ENCODE data around the gene EHMT1. TPM values are rescaled to one million over a fixed set of nuclear protein-coding genes. Genes with fewer than 3 reads are reported as not detected.

Gene EHMT1
- total and polyA plus RNA-seq, 2 of the 13 experiments (the other 11 are each of a cell fraction or from before 2014, with no cell fraction given), result 23.0 to 27.1 TPM

DNA sequence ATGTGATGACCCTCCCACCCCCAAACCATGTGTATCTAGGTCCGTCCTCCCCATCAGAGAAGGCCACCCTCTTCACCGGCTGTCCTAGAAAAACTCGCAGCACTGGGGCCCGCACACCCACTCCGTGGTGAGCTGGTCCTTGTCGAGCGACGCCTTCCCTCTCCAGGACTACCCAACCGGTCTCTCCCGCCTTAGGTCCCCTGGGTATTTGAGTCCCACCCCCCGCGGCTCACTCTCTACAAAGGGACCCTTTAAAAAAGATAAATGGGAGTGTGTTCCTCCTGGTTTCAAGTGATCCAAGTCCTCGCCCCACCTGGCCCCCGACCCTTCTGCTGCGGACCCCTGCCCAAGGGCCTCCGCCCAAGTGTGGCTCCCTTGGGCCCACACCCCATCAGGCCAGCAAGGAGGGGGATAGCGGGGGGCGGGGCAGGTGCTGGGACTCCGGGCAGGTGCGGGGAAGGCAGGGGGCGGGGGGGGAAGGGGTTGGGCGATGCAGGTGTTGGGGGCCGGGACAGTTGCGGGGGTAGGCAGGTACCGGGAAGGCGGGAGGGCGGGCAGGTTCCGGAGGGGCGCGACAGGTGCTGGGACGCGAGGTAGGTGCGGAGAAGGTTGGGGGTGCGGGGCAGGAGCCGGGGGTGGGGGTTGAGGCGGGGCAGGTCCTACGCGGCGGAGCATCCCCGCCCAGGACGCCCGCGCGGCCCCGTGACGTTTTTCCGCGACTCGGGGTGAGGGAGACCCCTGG, 14.3 kb upstream of the EHMT1 start:
- H3K9me3 ChIP-seq (ENCODE audit: low read length), result no peaks in the 10 kb centered on the region
- POLR2A ChIA-PET, result interaction anchor here (1.0 to 1.6 kb wide), 6 partner anchors 14 to 150 kb away, joined by 4 to 25 read pairs (median 7); partner anchors contain the start of genes EHMT1, MRPL41 and ZMYND19
- 0 out of 2 replicates have a peak overlapping the region, but pooled peaks have one; percentile 8 for H3K9ac ChIP-seq (ENCODE audit: insufficient read depth, low read depth, low read length)
- FAIRE-seq, result no peak
- CTCF ChIA-PET (ENCODE audit: low intra/inter-chr PET ratio, low total read pairs), result no interaction called here
- TF ChIP-seq ZNF572 (CRISPR knock-in tag; IDR thresholded peaks at IDR 0.05) (0 out of 2 replicates have a peak, but pooled peaks have one; percentile 42), ERF (CRISPR knock-in tag; IDR thresholded peaks at IDR 0.05) (no peak), YY1 (IDR thresholded peaks at IDR 0.05; ENCODE audit: insufficient read depth, insufficient replicate concordance, low read depth, low read length) (no peak), ZNF24 (IDR thresholded peaks at IDR 0.05) (no peak), SNRNP70 (IDR thresholded peaks at IDR 0.05; ENCODE audit: low read depth, low read length) (no peak), GLI4 (CRISPR knock-in tag; IDR thresholded peaks at IDR 0.05; ENCODE audit: borderline replicate concordance) (no peak), ZNF251 (CRISPR knock-in tag; IDR thresholded peaks at IDR 0.05) (no peak)
- H3K36me3 ChIP-seq (replicated peaks in 1 of 2; ENCODE audit: control insufficient read depth in 1 of 2, insufficient read depth in 2 of 2, low read length in 2 of 2), result no peaks in the 10 kb centered on the region
- peak overlapping the region; percentile 16 to 63 (median 57); a peak in 4 of 6 replicates for H3K4me3 ChIP-seq (replicated peaks in 1 of 3; ENCODE audit: insufficient read depth in 1 of 3, low read depth in 2 of 3, low read length in 3 of 3)
- H3K4me2 ChIP-seq (ENCODE audit: low read depth, low read length), result peak overlapping the region; percentile 69
- H3K27me3 ChIP-seq (ENCODE audit: control insufficient read depth in 1 of 2, insufficient read depth in 2 of 2, low read length in 2 of 2), result peaks cover 1 to 10% of the 10 kb centered on the region in 2 experiments; a peak in 3 of 5 replicates
- DNase-seq (ENCODE audit: low spot score), result no peak
- H3K27ac ChIP-seq (ENCODE audit: extremely low read length, insufficient read depth, low read length), result no peak overlapping the region
- no peak overlapping the region for H2AFZ ChIP-seq (ENCODE audit: low read length)
- no peaks in the 10 kb centered on the region; the same call in 1 of the 2 replicates for H4K20me1 ChIP-seq (ENCODE audit: insufficient read depth, low read length)
- in situ Hi-C loops (cut with HindIII; ENCODE audit: extremely low pct_ligation_motif_present, low pct_unique_long_range_greater_than_20kb), result no loop called here
- WGBS (ENCODE audit: low lambda C conversion rate), result 12% methylated on average over 29 of the region's 49 CpGs
- BruUV-seq (replicated peaks), result no TSS peak
- intact Hi-C loops (cut with micrococcal nuclease; ENCODE audit: unreplicated experiment), result loop anchor here (1.0 to 5.0 kb wide), 2 partner anchors 25 to 68 kb away; no protein-coding TSS in a partner anchor
- peaks cover 25% of the 10 kb centered on the region for H3K79me2 ChIP-seq (ENCODE audit: insufficient read depth, low read length)
- ATAC-seq, result no peak
- H3K4me1 ChIP-seq (ENCODE audit: insufficient read depth, low read length), result peaks cover 47% of the 10 kb centered on the region

All from HepG2 (cell line).